Panc1 (cell line): ENCODE results near the gene AFDN. TPM values are rescaled to one million over a fixed set of nuclear protein-coding genes. Genes with fewer than 3 reads are reported as not detected.

Source experiments
- ATAC-seq: fragments of 200-7000 bp; cut with Tn5 transposase; 2 replicates; pipeline ENCODE4 v1.9.1; 2020; ENCODE audit warnings: mild to moderate bottlenecking, moderate library complexity
- BruUV-seq: library from RNA; stranded (reverse); fragments of 400-500 nt; replicated peaks from 2 replicates; lab custom pipeline; 2021; lab: Mats Ljungman, UMichigan
- CTCF ChIA-PET: fragments of 300-600 bp; sonication (Branson Sonifier 250); formaldehyde crosslinking; loops from one replicate; lab custom pipeline; 2022; ENCODE audit warnings: antibody characterized with exemption; lab: Charles Lee
- POLR2A ChIA-PET: fragments of 300-600 bp; sonication (Branson Sonifier 250); formaldehyde crosslinking; loops from one replicate; lab custom pipeline; 2022; ENCODE audit warnings: antibody characterized with exemption; lab: Charles Lee
- DNase-seq: peaks from one replicate; pipeline ENCODE4 v3.0.0-alpha.2; 2010; ENCODE audit warnings: low read depth, low spot score
- H3K27ac ChIP-seq: 2 replicates; pipeline ENCODE4 v1.5.1; 2011; ENCODE audit warnings: mild to moderate bottlenecking, low read length, inconsistent platforms
- H3K27me3 ChIP-seq: fragments of 200-500 bp; sonication (Bioruptor generic); 2 replicates; pipeline ENCODE4 v1.6.0; 2014; ENCODE audit warnings: low read length, inconsistent platforms; ENCODE audit not compliant: control insufficient read depth, insufficient read depth
- H3K36me3 ChIP-seq: fragments of 200-500 bp; sonication (Bioruptor generic); 2 replicates; pipeline ENCODE4 v1.5.1; 2014; ENCODE audit warnings: inconsistent platforms, mild to moderate bottlenecking, low read length, moderate library complexity; ENCODE audit not compliant: control insufficient read depth, insufficient read depth
- H3K4me1 ChIP-seq: 2 replicates; pipeline ENCODE4 v1.5.1; 2011; ENCODE audit warnings: inconsistent platforms, mild to moderate bottlenecking, low read length, moderate library complexity; ENCODE audit not compliant: control insufficient read depth, insufficient read depth
- H3K4me3 ChIP-seq, 2 experiments: 2 replicates each; pipeline ENCODE4 v1.5.1; 2011 to 2012; ENCODE audit warnings: low read depth in 2 of 2, low read length in 2 of 2, mild to moderate bottlenecking in 2 of 2, inconsistent platforms in 1 of 2, moderate library complexity in 1 of 2
- H3K9me3 ChIP-seq: fragments of 200-500 bp; sonication (Bioruptor generic); 2 replicates; pipeline ENCODE4 v1.5.1; 2014; ENCODE audit warnings: low read depth, mild to moderate bottlenecking, inconsistent platforms, low read length, moderate library complexity; ENCODE audit not compliant: control insufficient read depth, insufficient read depth
- CTCF ChIP-seq: fragments of 450-650 bp; IDR thresholded peaks from 2 replicates; pipeline ENCODE4 v1.5.1; 2017; ENCODE audit warnings: mild to moderate bottlenecking
- POLR2AphosphoS5 ChIP-seq: IDR thresholded peaks from 2 replicates; pipeline ENCODE4 v1.6.1; 2012; ENCODE audit warnings: mild to moderate bottlenecking, low read depth, low read length, moderate library complexity
- REST ChIP-seq, 2 experiments: IDR thresholded peaks; 2 replicates each; pipeline ENCODE4 v1.6.1; 2011 to 2012; ENCODE audit warnings: low read depth in 2 of 2, control low read depth in 1 of 2, low read length in 1 of 2, mild to moderate bottlenecking in 1 of 2, moderate library complexity in 1 of 2; ENCODE audit not compliant: insufficient read depth in 1 of 2
- SIN3A ChIP-seq: IDR thresholded peaks from 2 replicates; pipeline ENCODE4 v1.6.1; 2012; ENCODE audit warnings: low read depth, mild to moderate bottlenecking, low read length, moderate library complexity, borderline replicate concordance; ENCODE audit not compliant: insufficient read depth
- TCF7L2 ChIP-seq: IDR thresholded peaks from 2 replicates; pipeline ENCODE4 v1.6.1; 2011; ENCODE audit warnings: mild to moderate bottlenecking, low read depth, low read length, inconsistent platforms
- in situ Hi-C: cut with HindIII; loops from 2 replicates; pipeline ENCODE4 v1.10.0; 2016; ENCODE audit warnings: low sequenced_read_pairs, low pct_unique_long_range_greater_than_20kb
- intact Hi-C: fragments of 100-400 bp; cut with micrococcal nuclease; formaldehyde crosslinking; loops from one replicate; pipeline ENCODE4 v1.10.0; 2022; ENCODE audit not compliant: unreplicated experiment
- total RNA-seq: library from RNA; stranded (reverse); gene quantifications from one replicate; pipeline ENCODE4 v1.2.1, GENCODE V29; 2021; ENCODE audit not compliant: unreplicated experiment

The AFDN gene
- total RNA-seq, 1 experiment from 2014 or later, result 143 TPM

GRCh38 chr6:167855825-167856425, 29.2 kb downstream of the AFDN start:
- TF ChIP-seq TCF7L2 (no peak), REST (IDR thresholded peaks at IDR 0.05; ENCODE audit: insufficient read depth in 1 of 2, low read depth in 2 of 2, low read length in 1 of 2) (0 out of 4 replicates have a peak, but pooled peaks of 1 of the 2 experiments have one; percentile 32)
- peak; percentile 91 for DNase-seq
- Histone ChIP-seq H3K36me3 (no peaks in the 10 kb centered on the region; the same call in 1 of the 2 replicates), H3K27ac (peak overlapping the region; percentile 82), H3K4me3 (no peak overlapping the region), H3K27me3 (no peaks in the 10 kb centered on the region), H3K9me3 (peaks cover 4% of the 10 kb centered on the region; the same call in 1 of the 2 replicates), H3K4me1 (peaks cover 79% of the 10 kb centered on the region)
- CTCF ChIA-PET, result no interaction called here
- no TSS peak for BruUV-seq
- POLR2A ChIA-PET, result interaction anchor here (0.7 kb wide), 1 partner anchor 17 kb away, joined by 11 read pairs; no protein-coding TSS in a partner anchor
- intact Hi-C loops (no loop called here), in situ Hi-C loops (no loop called here)
- peak; percentile 75 for ATAC-seq

GRCh38 chr6:167856474-167856873, 29.8 kb downstream of the AFDN start:
- H3K9me3 ChIP-seq, result peaks cover 4% of the 10 kb centered on the region; the same call in 1 of the 2 replicates
- no peaks in the 10 kb centered on the region; the same call in 1 of the 2 replicates for H3K36me3 ChIP-seq
- BruUV-seq, result no TSS peak
- H3K27me3 ChIP-seq, result no peaks in the 10 kb centered on the region
- TF ChIP-seq TCF7L2 (no peak), SIN3A (no peak), REST (IDR thresholded peaks at IDR 0.05; ENCODE audit: insufficient read depth in 1 of 2, low read depth in 2 of 2, low read length in 1 of 2) (no peak), POLR2AphosphoS5 (no peak), CTCF (no peak)
- ChIA-PET POLR2A (interaction anchor here (0.5 to 0.7 kb wide), 2 partner anchors 16 to 19 kb away, joined by 3 to 11 read pairs; no protein-coding TSS in a partner anchor), CTCF (no interaction called here)
- peak overlapping the region; percentile 82 for H3K27ac ChIP-seq
- H3K4me1 ChIP-seq, result peaks cover 74% of the 10 kb centered on the region
- ATAC-seq, result no peak
- no peak for DNase-seq
- in situ Hi-C loops, result no loop called here
- no peak overlapping the region for H3K4me3 ChIP-seq
- intact Hi-C loops, result no loop called here
